RKO (cell line): ENCODE results near the gene GABRB3.

ENCODE experiments used
- DNase-seq: peaks from one replicate; pipeline ENCODE4 v3.0.0-alpha.2; 2016; ENCODE audit warnings: low spot score

The GABRB3 gene

GRCh38 chr15:26551473-26551872 lies 221.4 kb downstream of the GABRB3 start:
- DNase-seq: no peak

- DNase-seq: no peak
Observed at GRCh38 chr15:26550880-26551279, 222.0 kb downstream of the GABRB3 start.

GRCh38 chr15:26537663-26538062 lies 235.2 kb downstream of the GABRB3 start:
- DNase-seq: no peak

- no peak for DNase-seq
Observed at GRCh38 chr15:26531489-26531888, 241.4 kb downstream of the GABRB3 start.

GRCh38 chr15:26525096-26525495 lies 247.8 kb downstream of the GABRB3 start:
- no peak for DNase-seq

- DNase-seq: no peak
Observed at GRCh38 chr15:26521691-26522198, 251.1 kb downstream of the GABRB3 start.

- DNase-seq: no peak
Observed at GRCh38 chr15:26521130-26521529, 251.7 kb downstream of the GABRB3 start.

- DNase-seq: no peak
Observed at GRCh38 chr15:26518885-26519284, 254.0 kb downstream of the GABRB3 start.

GRCh38 chr15:26516102-26516980 lies 256.5 kb downstream of the GABRB3 start:
- DNase-seq: no peak

- DNase-seq: peak; percentile 3
Observed at GRCh38 chr15:26504009-26504408, 268.9 kb downstream of the GABRB3 start.
